Measurements from ENCODE around the gene CPNE5.
A peak's percentile ranks its signal among the peaks of the same experiment; 100 is the strongest.

CPNE5 gene

GRCh38 chr6:36692861-36693702, 146.2 kb downstream of the CPNE5 start:
- no peak for DNase-seq

GRCh38 chr6:36692220-36692619, 147.0 kb downstream of the CPNE5 start:
- DNase-seq: peak; percentile 66

- DNase-seq: peak; percentile 26
These were observed 147.6 kb downstream of the CPNE5 start for GRCh38 chr6:36691612-36692011.

GRCh38 chr6:36691011-36691410, 148.2 kb downstream of the CPNE5 start:
- DNase-seq: no peak
